Left renal pelvis (tissue), 4 donors: ENCODE data around the gene SRRM1. TPM values are rescaled to one million over a fixed set of nuclear protein-coding genes. Genes with fewer than 3 reads are reported as not detected.
"Not testable (repeated sequence)": the region's sequence is repeated elsewhere in the genome, so short reads cannot be mapped to it uniquely, and the experiment has no call there.

Source experiments
- DNase-seq, 4 donors: peaks; one replicate each; pipeline ENCODE4 v3.0.0-alpha.2; 2013; ENCODE audit warnings: low read depth in 4 of 4, low spot score in 3 of 4
- polyA plus RNA-seq, 4 donors: library from polyadenylated mRNA; unstranded; fragments of 120-200 nt; gene quantifications; one replicate each; pipeline ENCODE4 v1.2.1, GENCODE V29; 2013; ENCODE audit not compliant: insufficient read length in 4 of 4

The SRRM1 gene
- polyA plus RNA-seq, 4 donors: 123 to 175 (median 148) TPM

GRCh38 chr1:24713736-24714135 lies 70.6 kb downstream of the SRRM1 start:
- DNase-seq: no peak

- DNase-seq: no peak
Measured at GRCh38 chr1:24714859-24715520, 71.9 kb downstream of the SRRM1 start.

- DNase-seq: no peak
Measured at GRCh38 chr1:24715658-24716057, 72.6 kb downstream of the SRRM1 start.

GRCh38 chr1:24717887-24718650 lies 75.0 kb downstream of the SRRM1 start:
- no peak for DNase-seq

GRCh38 chr1:24720152-24720551 lies 77.0 kb downstream of the SRRM1 start:
- DNase-seq: no peak

- no peak for DNase-seq
Measured at GRCh38 chr1:24721533-24721932, 78.4 kb downstream of the SRRM1 start.

GRCh38 chr1:24722073-24723035 lies 79.3 kb downstream of the SRRM1 start:
- DNase-seq: not testable (repeated sequence)

Other genes with a start within 250 kb of the SRRM1 start
- 10 to 100 TPM in 2 of 4 donors, 1 to 10 TPM in 2; 7.7 to 13.4 (median 11.6) TPM for gene STPG1, start 229.5 kb upstream of the SRRM1 start, polyA plus RNA-seq
- 10 to 100 TPM; 17.3 to 23.4 (median 21.5) TPM for gene NIPAL3, start 227.5 kb upstream of the SRRM1 start, polyA plus RNA-seq
- 10 to 100 TPM in 1 of 4 donors, 1 to 10 TPM in 3; 7.2 to 14.9 (median 9.6) TPM for gene RCAN3, start 140.5 kb upstream of the SRRM1 start, polyA plus RNA-seq
- under 1 TPM; 0.08 to 0.91 (median 0.61) TPM for gene NCMAP, start 87.2 kb upstream of the SRRM1 start, polyA plus RNA-seq
- 100 to 1,000 TPM; 168 to 230 (median 203) TPM for gene CLIC4, start 102.1 kb downstream of the SRRM1 start, polyA plus RNA-seq